ENCODE results near the gene OPN4.
"Not testable (repeated sequence)": the region's sequence is repeated elsewhere in the genome, so short reads cannot be mapped to it uniquely, and the experiment has no call there.

DNA sequence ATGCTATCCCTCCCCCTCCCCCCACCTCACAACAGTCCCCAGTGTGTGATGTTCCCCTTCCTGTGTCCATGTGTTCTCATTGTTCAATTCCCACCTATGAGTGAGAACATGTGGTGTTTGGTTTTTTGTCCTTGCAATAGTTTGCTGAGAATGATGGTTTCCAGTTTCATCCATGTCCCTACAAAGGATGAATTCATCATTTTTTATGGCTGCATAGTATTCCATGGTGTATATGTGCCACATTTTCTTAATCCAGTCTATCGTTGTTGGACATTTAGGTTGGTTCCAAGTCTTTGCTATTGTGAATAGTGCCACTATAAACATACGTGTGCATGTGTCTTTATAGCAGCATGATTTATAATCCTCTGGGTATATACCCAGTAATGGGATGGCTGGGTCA is 37.1 kb upstream of the OPN4 start:
- TF ChIP-seq, protein P1, sequence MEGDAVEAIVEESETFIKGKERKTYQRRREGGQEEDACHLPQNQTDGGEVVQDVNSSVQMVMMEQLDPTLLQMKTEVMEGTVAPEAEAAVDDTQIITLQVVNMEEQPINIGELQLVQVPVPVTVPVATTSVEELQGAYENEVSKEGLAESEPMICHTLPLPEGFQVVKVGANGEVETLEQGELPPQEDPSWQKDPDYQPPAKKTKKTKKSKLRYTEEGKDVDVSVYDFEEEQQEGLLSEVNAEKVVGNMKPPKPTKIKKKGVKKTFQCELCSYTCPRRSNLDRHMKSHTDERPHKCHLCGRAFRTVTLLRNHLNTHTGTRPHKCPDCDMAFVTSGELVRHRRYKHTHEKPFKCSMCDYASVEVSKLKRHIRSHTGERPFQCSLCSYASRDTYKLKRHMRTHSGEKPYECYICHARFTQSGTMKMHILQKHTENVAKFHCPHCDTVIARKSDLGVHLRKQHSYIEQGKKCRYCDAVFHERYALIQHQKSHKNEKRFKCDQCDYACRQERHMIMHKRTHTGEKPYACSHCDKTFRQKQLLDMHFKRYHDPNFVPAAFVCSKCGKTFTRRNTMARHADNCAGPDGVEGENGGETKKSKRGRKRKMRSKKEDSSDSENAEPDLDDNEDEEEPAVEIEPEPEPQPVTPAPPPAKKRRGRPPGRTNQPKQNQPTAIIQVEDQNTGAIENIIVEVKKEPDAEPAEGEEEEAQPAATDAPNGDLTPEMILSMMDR (IDR thresholded peaks at IDR 0.05), result not testable (repeated sequence)
- TF ChIP-seq EP300 (IDR thresholded peaks at IDR 0.05), result not testable (repeated sequence)
